ENCODE results near the gene B3GALT4.
A peak's percentile ranks its signal among the peaks of the same experiment; 100 is the strongest.

The B3GALT4 gene

DNA sequence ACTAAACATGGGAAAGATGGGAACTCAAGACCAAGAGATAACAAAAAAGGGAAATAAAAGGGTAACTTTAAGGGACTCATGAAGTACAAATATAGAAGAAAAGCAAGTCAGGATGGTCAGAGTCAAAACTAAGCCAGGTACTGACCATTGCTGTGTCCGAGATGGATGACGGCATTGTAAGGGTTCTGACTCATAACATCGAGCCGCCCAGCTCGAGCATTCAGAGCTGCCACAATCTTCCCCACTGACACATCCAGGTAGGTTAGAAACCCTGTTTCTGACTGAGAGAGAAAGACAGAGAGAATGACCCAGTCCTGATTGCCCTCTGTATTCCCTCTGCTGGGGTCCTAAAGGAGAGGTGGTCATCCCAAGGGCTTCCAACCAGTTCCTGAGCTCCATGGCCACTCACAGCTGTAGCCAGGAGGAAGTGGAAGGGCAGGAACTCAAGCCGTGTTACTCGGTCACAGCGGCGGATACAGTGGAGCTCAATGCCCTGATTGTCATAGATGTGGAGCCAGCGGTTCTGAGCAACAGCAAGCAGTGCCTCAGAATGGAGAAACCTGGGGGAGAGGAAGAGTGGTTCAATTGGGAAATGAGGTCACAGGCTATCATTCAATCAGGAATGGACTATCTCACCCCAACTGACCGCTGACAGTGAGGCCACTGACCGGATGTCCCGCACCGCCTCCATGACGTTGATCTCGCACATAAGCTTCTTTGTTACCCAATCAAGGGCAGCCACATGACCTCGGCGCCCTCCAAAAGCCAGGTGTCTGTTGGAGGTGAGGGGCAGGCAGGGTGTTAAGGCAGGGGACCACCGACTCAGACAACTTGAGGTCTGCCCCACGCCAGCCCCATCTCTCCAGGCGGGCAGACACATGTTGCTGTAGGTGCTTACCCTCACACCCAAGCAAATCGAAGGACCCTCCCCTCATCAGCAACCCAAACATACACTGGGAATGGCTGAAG is 10.3 kb downstream of the B3GALT4 start:
- DNase-seq (ENCODE audit: insufficient read length, low spot score) (no peak), FAIRE-seq (no peak)
- TF ChIP-seq, protein P1, sequence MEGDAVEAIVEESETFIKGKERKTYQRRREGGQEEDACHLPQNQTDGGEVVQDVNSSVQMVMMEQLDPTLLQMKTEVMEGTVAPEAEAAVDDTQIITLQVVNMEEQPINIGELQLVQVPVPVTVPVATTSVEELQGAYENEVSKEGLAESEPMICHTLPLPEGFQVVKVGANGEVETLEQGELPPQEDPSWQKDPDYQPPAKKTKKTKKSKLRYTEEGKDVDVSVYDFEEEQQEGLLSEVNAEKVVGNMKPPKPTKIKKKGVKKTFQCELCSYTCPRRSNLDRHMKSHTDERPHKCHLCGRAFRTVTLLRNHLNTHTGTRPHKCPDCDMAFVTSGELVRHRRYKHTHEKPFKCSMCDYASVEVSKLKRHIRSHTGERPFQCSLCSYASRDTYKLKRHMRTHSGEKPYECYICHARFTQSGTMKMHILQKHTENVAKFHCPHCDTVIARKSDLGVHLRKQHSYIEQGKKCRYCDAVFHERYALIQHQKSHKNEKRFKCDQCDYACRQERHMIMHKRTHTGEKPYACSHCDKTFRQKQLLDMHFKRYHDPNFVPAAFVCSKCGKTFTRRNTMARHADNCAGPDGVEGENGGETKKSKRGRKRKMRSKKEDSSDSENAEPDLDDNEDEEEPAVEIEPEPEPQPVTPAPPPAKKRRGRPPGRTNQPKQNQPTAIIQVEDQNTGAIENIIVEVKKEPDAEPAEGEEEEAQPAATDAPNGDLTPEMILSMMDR (IDR thresholded peaks at IDR 0.05; ENCODE audit: insufficient read depth, missing control alignments) = no peak

DNA sequence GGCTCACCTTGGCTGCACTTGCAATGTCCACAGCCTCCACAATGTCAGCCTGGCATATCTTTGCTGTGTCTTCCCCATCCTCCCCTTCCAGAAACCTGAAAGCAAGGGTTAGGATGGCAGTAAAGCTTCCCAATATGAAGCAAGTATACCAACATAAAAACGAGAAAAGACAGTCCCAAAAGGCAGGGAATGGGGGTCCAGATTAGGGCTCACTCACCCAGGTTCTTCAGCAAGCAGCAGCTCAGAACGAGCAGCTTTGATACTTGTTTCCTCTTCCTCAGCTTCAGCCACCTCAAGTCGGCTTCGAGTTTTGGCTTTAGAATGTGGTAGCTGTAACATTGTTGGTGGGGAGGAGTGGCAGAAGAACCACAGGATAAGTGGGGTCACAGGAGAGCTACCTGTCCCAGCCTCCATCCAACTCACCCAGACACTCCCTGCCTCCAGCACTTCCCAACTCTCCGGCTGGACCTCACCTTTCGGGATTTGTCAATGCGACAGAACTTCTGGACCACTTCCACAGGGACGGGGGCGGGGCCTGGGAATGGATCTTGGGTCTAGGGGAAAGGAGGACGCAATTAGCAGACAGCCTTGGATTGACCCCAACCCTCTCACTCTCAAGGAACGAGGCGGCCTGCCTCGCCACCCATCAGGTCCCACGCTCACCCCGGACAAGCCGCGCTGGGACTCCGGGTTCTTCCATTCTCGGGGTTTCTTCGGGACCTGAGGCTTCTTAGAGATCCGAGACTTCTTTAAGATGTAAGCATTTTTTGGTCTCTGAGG is 11.4 kb downstream of the B3GALT4 start:
- TF ChIP-seq, protein P1 (IDR thresholded peaks at IDR 0.05; ENCODE audit: insufficient read depth, missing control alignments) = no peak
- DNase-seq (ENCODE audit: insufficient read length, low spot score) (no peak), FAIRE-seq (no peak)

DNA sequence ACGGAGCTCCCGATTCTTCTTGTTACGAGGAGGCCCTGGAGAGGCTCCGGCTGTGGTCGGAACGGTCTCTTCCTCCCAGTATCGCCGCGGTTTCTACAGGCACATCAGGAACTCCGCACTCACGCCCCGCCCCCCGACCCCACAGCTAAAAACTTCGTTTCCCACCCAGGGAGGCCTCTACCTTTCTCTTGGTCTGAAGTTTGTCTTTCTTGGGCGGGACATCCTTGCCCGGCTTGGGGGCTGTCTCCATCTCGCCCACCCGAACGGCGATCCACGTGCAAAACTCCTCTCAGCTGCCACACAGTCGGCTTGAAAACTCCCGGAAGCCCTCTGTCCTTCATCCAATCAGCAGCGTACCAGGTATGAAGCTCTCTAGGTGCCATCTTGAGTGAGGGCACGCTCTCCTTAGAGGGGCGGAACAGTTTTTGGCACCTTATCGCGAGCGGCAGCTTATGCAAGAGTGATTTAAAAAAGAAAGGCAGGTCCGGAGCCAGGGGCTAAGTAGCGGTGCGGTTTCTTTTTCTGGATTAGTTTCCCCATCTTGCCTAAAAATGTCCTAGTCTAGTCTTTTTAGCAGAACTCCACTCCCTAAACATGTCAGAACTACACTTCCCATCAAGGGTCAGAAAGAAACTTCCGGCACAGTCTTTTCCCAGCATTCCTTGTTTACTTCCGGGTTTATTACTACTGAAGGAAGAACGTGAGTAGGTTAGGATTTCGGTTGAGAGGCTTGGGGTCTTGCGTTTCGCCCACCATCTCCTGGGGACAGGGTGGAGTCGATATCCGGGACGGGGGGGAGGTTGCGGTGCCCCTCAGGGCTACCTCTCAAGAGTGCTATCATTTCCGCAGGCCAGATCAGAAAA is 12.2 kb downstream of the B3GALT4 start, which contains the start of the genes PFDN6 and WDR46:
Gene PFDN6, plus strand, starts transcription at position 681 of the 863 bp plus-strand sequence. CDS start 256 bp downstream, outside the sequence.
Gene WDR46, minus strand, starts transcription at position 319 of the 863 bp plus-strand sequence. Its CDS starts 69 bp downstream, at position 250.
- FAIRE-seq (no peak), DNase-seq (ENCODE audit: insufficient read length, low spot score) (peak; percentile 98)
- TF ChIP-seq, protein P1 (IDR thresholded peaks at IDR 0.05; ENCODE audit: insufficient read depth, missing control alignments) = no peak

DNA sequence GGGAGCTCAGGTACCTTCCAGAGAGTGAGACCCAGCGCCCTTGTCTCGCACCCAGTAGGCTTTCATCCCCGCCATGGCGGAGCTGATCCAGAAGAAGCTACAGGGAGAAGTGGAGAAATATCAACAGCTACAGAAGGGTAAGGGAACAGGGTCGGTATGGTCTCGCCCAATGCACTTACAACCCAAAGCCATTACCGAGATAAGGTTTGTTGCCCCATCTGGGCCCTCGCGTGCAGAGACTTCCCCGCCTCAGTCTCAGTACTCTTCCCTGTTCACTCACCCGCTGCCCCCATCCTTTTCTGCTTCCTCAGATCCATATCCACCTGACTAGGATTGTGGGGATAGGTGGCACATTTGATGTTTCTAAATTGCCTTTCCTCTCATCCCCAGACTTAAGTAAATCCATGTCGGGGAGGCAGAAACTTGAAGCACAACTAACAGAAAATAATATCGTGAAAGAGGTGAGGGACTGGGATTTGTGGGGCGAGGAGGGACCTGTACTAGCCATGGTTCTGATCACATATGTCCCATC is 12.9 kb downstream of the B3GALT4 start:
- FAIRE-seq (no peak), DNase-seq (ENCODE audit: insufficient read length, low spot score) (no peak)
- TF ChIP-seq, protein P1 (IDR thresholded peaks at IDR 0.05; ENCODE audit: insufficient read depth, missing control alignments) = no peak

DNA sequence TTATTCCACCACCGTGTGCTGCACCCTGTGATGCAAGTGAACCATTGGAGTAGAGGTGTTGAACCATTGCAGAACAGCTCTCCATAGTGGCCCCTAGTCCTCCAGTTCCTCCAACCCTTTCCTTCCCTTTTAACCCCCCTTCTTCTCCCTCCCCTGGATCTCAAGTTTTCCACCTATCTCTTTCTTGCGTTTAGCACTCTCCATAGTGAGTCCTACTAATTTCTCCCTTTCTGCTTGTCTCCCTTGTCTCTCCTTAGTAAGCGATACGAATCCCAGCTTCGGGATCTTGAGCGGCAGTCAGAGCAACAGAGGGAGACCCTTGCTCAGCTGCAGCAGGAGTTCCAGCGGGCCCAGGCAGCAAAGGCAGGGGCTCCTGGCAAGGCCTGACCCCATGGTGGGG is 13.5 kb downstream of the B3GALT4 start:
- TF ChIP-seq, protein P1 (IDR thresholded peaks at IDR 0.05; ENCODE audit: insufficient read depth, missing control alignments) = no peak
- FAIRE-seq (no peak), DNase-seq (ENCODE audit: insufficient read length, low spot score) (no peak)

DNA sequence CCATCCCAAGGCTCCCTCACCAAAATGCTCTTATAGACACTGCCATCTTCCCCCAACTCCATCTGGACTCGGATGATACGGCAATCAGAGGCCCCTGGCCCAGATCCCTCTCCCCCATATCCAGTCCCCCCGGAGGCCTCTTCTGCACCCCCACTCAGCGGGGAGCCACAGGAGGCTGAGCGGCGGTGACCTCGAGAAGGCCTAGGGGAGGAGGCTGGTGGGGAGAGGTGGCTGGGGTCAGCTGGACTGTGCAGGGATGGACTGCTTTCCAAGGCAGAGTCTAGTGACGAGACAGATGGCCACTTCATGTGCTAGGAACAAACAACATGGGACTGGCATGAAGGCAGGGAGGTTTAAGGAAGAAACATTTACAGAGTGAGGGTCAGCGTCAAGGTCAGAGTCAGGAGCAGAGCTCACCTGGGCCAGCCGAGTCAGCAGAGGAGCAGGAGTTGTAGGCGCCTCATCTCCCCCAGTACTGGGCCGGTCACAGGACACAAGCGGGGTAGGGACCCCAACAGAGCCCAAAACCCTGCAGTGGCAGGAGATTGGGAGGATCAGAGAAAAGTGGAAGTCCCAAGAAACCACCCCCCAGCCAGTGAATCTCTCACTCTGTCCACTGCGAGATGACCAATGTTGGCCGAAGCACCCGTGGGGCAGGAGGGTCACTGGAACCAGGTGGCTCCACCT is 16.2 kb downstream of the B3GALT4 start:
- DNase-seq (ENCODE audit: insufficient read length, low spot score) (no peak), FAIRE-seq (no peak)
- TF ChIP-seq, protein P1 (IDR thresholded peaks at IDR 0.05; ENCODE audit: insufficient read depth, missing control alignments) = no peak

All from D721Med (cell line).